ENCODE data around the gene APOA5. TPM values are rescaled to one million over a fixed set of nuclear protein-coding genes. Genes with fewer than 3 reads are reported as not detected.

APOA5 gene
- total RNA-seq, 1 donor from 2014 or later = not detected

GRCh38 chr11:116787436-116787785 lies 4.3 kb downstream of the APOA5 start:
- Histone ChIP-seq H3K36me3 (peaks cover 44% of the 10 kb centered on the region), H3K4me3 (peak overlapping the region; percentile 85), H3K4me1 (peaks cover 33% of the 10 kb centered on the region), H3K9me3 (replicated peaks) (no peaks in the 10 kb centered on the region), H3K27me3 (ENCODE audit: low read depth) (no peaks in the 10 kb centered on the region), H3K27ac (replicated peaks) (peak overlapping the region; percentile 89)
- intact Hi-C loops (cut with micrococcal nuclease) = loop anchor here (5.0 kb wide), 1 partner anchor 320 kb away; no protein-coding TSS in a partner anchor
- TF ChIP-seq, protein P1, sequence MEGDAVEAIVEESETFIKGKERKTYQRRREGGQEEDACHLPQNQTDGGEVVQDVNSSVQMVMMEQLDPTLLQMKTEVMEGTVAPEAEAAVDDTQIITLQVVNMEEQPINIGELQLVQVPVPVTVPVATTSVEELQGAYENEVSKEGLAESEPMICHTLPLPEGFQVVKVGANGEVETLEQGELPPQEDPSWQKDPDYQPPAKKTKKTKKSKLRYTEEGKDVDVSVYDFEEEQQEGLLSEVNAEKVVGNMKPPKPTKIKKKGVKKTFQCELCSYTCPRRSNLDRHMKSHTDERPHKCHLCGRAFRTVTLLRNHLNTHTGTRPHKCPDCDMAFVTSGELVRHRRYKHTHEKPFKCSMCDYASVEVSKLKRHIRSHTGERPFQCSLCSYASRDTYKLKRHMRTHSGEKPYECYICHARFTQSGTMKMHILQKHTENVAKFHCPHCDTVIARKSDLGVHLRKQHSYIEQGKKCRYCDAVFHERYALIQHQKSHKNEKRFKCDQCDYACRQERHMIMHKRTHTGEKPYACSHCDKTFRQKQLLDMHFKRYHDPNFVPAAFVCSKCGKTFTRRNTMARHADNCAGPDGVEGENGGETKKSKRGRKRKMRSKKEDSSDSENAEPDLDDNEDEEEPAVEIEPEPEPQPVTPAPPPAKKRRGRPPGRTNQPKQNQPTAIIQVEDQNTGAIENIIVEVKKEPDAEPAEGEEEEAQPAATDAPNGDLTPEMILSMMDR (IDR thresholded peaks at IDR 0.05; ENCODE audit: borderline replicate concordance) = no peak
- DNase-seq = no peak

DNA sequence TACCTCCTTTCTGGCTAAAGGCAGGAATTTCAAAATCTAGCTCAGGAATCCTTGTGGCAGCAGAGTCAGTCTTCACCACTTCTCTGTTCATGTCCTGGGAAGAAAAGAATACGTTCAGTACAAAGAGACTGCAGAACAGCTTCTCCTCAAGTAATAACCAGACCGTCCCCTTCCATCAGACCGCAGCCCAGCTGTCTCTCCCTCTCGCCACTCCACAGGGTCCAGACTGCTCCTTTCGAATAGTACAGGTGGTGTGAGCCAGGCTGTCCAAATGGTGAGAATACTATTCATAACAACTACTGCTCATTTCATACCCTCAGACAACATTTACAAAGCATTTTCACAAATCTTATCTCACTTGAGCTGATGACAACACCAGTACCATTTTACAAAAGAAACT lies 4.7 kb downstream of the APOA5 start:
- H3K36me3 ChIP-seq = peaks cover 48% of the 10 kb centered on the region
- H3K27ac ChIP-seq (replicated peaks) = no peak overlapping the region
- no peak for DNase-seq
- intact Hi-C loops (cut with micrococcal nuclease) = loop anchor here (5.0 kb wide), 1 partner anchor 320 kb away; no protein-coding TSS in a partner anchor
- peak overlapping the region; percentile 85 for H3K4me3 ChIP-seq
- H3K27me3 ChIP-seq (ENCODE audit: low read depth) = no peaks in the 10 kb centered on the region
- H3K4me1 ChIP-seq = peaks cover 33% of the 10 kb centered on the region
- no peaks in the 10 kb centered on the region for H3K9me3 ChIP-seq (replicated peaks)
- TF ChIP-seq, protein P1 (IDR thresholded peaks at IDR 0.05; ENCODE audit: borderline replicate concordance) = no peak

GRCh38 chr11:116786326-116786725 lies 5.4 kb downstream of the APOA5 start:
- intact Hi-C loops (cut with micrococcal nuclease) = loop anchor here (5.0 kb wide), 1 partner anchor 321 kb away; no protein-coding TSS in a partner anchor
- Histone ChIP-seq H3K9me3 (replicated peaks) (no peaks in the 10 kb centered on the region), H3K27ac (replicated peaks) (no peak overlapping the region), H3K4me3 (peak overlapping the region; percentile 85), H3K4me1 (peaks cover 29% of the 10 kb centered on the region), H3K27me3 (ENCODE audit: low read depth) (no peaks in the 10 kb centered on the region), H3K36me3 (peaks cover 54% of the 10 kb centered on the region)
- TF ChIP-seq, protein P1 (IDR thresholded peaks at IDR 0.05; ENCODE audit: borderline replicate concordance) = no peak
- no peak for DNase-seq

DNA sequence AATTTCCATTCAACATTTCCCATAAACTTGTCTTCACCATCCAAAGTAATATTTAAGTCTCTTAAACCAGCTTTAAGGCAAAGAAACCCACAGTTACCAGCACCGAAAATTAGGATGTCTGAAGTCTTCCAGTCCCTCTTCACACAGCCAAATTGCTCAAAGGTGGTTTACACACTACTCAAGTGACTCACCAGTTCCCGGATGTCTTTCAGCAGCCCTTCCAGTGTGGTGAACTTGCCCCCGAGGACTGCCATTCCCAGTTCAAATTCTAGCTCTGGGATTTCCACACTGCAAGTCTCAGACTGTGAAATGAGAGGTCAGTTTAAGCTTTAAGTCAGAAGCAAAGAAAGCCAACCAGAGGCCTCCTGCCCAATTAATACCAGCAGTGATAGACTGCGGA lies 9.0 kb downstream of the APOA5 start:
- Histone ChIP-seq H3K4me3 (no peak overlapping the region), H3K4me1 (peaks cover 16% of the 10 kb centered on the region), H3K27ac (replicated peaks) (no peak overlapping the region), H3K27me3 (ENCODE audit: low read depth) (no peaks in the 10 kb centered on the region), H3K36me3 (peaks cover 90% of the 10 kb centered on the region), H3K9me3 (replicated peaks) (no peaks in the 10 kb centered on the region)
- intact Hi-C loops (cut with micrococcal nuclease) = no loop called here
- TF ChIP-seq, protein P1 (IDR thresholded peaks at IDR 0.05; ENCODE audit: borderline replicate concordance) = no peak
- DNase-seq = no peak

- H3K4me1 ChIP-seq = peaks cover 3% of the 10 kb centered on the region
- H3K27ac ChIP-seq (replicated peaks) = no peak overlapping the region
- H3K4me3 ChIP-seq = no peak overlapping the region
- no peaks in the 10 kb centered on the region for H3K27me3 ChIP-seq (ENCODE audit: low read depth)
- TF ChIP-seq, protein P1 (IDR thresholded peaks at IDR 0.05; ENCODE audit: borderline replicate concordance) = no peak
- no peak for DNase-seq
- peaks cover 63% of the 10 kb centered on the region for H3K36me3 ChIP-seq
- no peaks in the 10 kb centered on the region for H3K9me3 ChIP-seq (replicated peaks)
- intact Hi-C loops (cut with micrococcal nuclease) = no loop called here
Observed at GRCh38 chr11:116778556-116778955, 13.1 kb downstream of the APOA5 start.

Measured in left ventricle myocardium inferior (tissue), 1 donor.